Ovary (tissue), 3 donors: Measurements from ENCODE around the gene IFNLR1.

Experiments used
- EP300 ChIP-seq: sonication (generic); formaldehyde crosslinking; IDR thresholded peaks from one replicate; pipeline ENCODE4 v1.6.1; 2017; ENCODE audit warnings: antibody characterized with exemption
- POLR2A ChIP-seq: fragments of 450-650 bp; IDR thresholded peaks from one replicate; pipeline ENCODE4 v1.6.1; 2017; ENCODE audit warnings: antibody characterized with exemption, mild to moderate bottlenecking, moderate library complexity
- TF ChIP-seq, protein P1 (sequence below), 3 donors: fragments of 450-650 bp in 2 of 3; fragments of 200-600 bp in 1 of 3; IDR thresholded peaks; one replicate each; pipeline versions ENCODE4 v1.5.1 to v1.8.0; 2016 to 2022; ENCODE audit warnings: antibody characterized with exemption in 3 of 3, mild to moderate bottlenecking in 1 of 3
- donor health status: DM: no; HTN: no; CAD: no.

DNA sequence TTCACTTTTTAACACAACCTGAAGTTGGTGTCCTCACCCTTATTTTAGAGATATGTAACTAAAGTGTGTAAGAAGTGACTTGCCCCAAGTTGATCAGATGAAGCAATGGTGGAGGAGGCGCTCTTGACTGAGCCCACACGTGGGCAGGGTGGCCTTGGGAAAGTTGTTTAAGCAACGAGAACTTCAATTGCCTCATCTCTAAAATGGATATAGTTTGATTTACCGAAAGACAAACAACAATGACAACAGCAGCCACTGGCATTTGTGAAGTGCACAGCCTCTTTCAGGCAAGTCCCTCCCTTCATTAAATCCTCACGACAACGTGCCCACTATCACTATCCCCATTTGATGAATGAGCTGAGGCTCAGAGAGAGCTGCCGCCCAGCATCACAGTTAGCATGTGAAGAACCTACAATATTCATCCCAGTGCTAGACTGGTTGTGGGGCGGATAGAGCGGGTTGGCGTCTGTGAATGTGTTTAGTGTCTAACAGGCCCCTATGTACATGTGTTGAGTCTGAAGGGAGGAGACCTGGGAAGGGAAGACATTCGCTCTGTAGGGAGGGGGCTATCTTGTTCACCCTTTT is 47.2 kb downstream of the IFNLR1 start:
- TF ChIP-seq, protein P1, sequence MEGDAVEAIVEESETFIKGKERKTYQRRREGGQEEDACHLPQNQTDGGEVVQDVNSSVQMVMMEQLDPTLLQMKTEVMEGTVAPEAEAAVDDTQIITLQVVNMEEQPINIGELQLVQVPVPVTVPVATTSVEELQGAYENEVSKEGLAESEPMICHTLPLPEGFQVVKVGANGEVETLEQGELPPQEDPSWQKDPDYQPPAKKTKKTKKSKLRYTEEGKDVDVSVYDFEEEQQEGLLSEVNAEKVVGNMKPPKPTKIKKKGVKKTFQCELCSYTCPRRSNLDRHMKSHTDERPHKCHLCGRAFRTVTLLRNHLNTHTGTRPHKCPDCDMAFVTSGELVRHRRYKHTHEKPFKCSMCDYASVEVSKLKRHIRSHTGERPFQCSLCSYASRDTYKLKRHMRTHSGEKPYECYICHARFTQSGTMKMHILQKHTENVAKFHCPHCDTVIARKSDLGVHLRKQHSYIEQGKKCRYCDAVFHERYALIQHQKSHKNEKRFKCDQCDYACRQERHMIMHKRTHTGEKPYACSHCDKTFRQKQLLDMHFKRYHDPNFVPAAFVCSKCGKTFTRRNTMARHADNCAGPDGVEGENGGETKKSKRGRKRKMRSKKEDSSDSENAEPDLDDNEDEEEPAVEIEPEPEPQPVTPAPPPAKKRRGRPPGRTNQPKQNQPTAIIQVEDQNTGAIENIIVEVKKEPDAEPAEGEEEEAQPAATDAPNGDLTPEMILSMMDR (IDR thresholded peaks at IDR 0.05), result no peak
- TF ChIP-seq POLR2A, result no peak
- no peak for TF ChIP-seq EP300
